Lower leg skin (tissue), 3 donors: ENCODE results near the gene BTD.

Experiments
- CTCF ChIP-seq, 3 donors: fragments of 450-650 bp; IDR thresholded peaks; one replicate each; pipeline ENCODE4 v1.5.1; 2016; ENCODE audit warnings: antibody characterized with exemption in 3 of 3, mild to moderate bottlenecking in 3 of 3, moderate library complexity in 2 of 3
- POLR2A ChIP-seq, 2 donors: fragments of 450-650 bp; IDR thresholded peaks; one replicate each; pipeline ENCODE4 v1.6.1; 2016 to 2017; ENCODE audit warnings: antibody characterized with exemption in 2 of 2, mild to moderate bottlenecking in 1 of 2, moderate library complexity in 1 of 2

- TF ChIP-seq CTCF (IDR thresholded peaks at IDR 0.05) (no peak), POLR2A (IDR thresholded peaks at IDR 0.05) (no peak)
Measured at GRCh38 chr3:15595955-15596354, 5.6 kb upstream of the BTD start.
